Measurements from ENCODE around the gene IZUMO4. TPM values are rescaled to one million over a fixed set of nuclear protein-coding genes. Genes with fewer than 3 reads are reported as not detected.

Gene IZUMO4
- total RNA-seq, 1 experiment from 2014 or later, result 2.5 TPM

DNA sequence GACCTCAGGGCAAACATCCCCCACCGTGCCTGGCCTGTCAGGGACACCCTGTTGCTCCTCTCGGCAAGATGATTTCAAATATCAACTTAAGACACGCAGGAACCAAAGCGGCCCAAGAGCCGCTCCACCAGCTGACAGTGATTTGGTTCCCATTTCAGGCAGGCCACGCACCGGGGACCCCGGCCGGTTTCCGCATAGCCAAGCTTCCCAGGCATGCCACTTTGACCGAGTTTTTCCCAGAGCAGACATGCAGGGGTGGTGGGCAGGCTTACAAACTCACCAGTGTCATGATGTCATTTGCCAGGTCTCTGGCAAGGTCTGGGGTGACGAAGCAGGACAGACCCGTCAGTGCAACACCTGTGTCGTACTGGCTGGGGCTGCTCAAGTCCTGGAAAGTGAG is 35.5 kb downstream of the IZUMO4 start:
- no TSS peak for BruUV-seq (replicated peaks)
- Histone ChIP-seq H3K4me3 (ENCODE audit: low read depth, low read length, poor library complexity, severe bottlenecking) (no peak overlapping the region), H3K27ac (ENCODE audit: low read depth, low read length, poor library complexity, severe bottlenecking) (no peak overlapping the region), H3K4me1 (ENCODE audit: insufficient read depth, low read length, poor library complexity, severe bottlenecking) (peaks cover 14% of the 10 kb centered on the region), H3K27me3 (replicated peaks; ENCODE audit: insufficient read depth, low read depth, low read length, poor library complexity) (no peaks in the 10 kb centered on the region), H3K36me3 (ENCODE audit: insufficient read depth, low read length, poor library complexity, severe bottlenecking) (peaks cover 48% of the 10 kb centered on the region), H3K9me3 (ENCODE audit: low read depth, low read length, poor library complexity, severe bottlenecking) (no peaks in the 10 kb centered on the region)
- TF ChIP-seq CTCF (conservative IDR thresholded peaks at IDR 0.05; ENCODE audit: low read depth, low read length), result no peak
- intact Hi-C loops (cut with micrococcal nuclease; ENCODE audit: unreplicated experiment), result no loop called here
- no peak for DNase-seq (ENCODE audit: low spot score)
- ChIA-PET POLR2A (ENCODE audit: low non-redundant PET) (no interaction called here), CTCF (no interaction called here)

- no peaks in the 10 kb centered on the region for H3K27me3 ChIP-seq (replicated peaks; ENCODE audit: insufficient read depth, low read depth, low read length, poor library complexity)
- no peak for TF ChIP-seq CTCF (conservative IDR thresholded peaks at IDR 0.05; ENCODE audit: low read depth, low read length)
- no peak for TF ChIP-seq EZH2 (IDR thresholded peaks at IDR 0.05; ENCODE audit: borderline replicate concordance, low read depth, low read length, poor library complexity, severe bottlenecking)
- ChIA-PET CTCF (no interaction called here), POLR2A (ENCODE audit: low non-redundant PET) (no interaction called here)
- no peak for DNase-seq (ENCODE audit: low spot score)
- no peak overlapping the region for H3K27ac ChIP-seq (ENCODE audit: low read depth, low read length, poor library complexity, severe bottlenecking)
- H3K4me3 ChIP-seq (ENCODE audit: low read depth, low read length, poor library complexity, severe bottlenecking), result no peak overlapping the region
- peaks cover 43% of the 10 kb centered on the region for H3K36me3 ChIP-seq (ENCODE audit: insufficient read depth, low read length, poor library complexity, severe bottlenecking)
- no TSS peak for BruUV-seq (replicated peaks)
- H3K4me1 ChIP-seq (ENCODE audit: insufficient read depth, low read length, poor library complexity, severe bottlenecking), result peaks cover 13% of the 10 kb centered on the region
- no peaks in the 10 kb centered on the region for H3K9me3 ChIP-seq (ENCODE audit: low read depth, low read length, poor library complexity, severe bottlenecking)
- intact Hi-C loops (cut with micrococcal nuclease; ENCODE audit: unreplicated experiment), result no loop called here
Measured at GRCh38 chr19:2132731-2133490, 36.2 kb downstream of the IZUMO4 start.

DNA sequence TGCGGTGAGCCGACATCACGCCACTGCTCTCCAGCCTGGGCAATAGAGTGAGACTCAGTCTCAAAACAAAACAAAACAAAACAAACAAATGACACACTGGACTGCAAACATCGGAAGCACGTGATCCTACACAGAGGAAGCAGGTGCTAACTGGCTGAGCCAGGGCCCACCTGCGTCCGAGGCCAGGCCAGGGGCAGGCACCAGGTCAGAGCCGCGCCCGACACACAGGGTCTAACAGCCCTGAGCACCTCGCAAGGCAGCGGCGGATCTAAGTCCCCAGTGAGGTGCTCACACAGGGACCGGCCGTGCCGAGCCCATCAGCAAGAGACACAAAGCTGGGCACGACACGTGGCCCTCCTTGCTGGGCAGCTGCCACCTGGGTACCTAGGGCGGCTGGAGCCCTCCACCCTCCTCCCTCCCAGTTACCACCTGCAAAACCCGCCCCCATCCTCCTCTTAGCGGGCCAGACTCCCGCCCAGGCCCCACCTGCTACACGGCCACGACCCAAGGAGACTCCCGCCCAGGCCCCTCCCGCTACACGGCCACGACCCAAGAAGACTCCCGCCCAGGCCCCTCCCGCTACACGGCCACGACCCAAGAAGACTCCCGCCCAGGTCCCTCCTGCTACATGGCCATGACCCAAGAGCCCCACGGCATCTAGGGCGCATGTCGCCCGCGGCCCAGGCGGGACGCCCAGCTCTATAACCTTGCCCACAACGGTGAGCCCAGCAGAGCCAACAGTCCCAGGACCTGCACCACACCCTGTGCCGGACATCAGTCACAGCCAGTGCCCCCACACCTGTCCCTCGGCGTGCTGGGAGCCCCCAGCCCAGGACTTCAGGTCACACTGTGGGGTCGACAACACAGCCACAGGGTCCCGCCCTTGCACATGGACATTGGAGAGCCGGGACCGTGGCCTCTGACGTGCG is 39.0 kb downstream of the IZUMO4 start:
- DNase-seq (ENCODE audit: low spot score), result no peak
- ChIA-PET POLR2A (ENCODE audit: low non-redundant PET) (no interaction called here), CTCF (no interaction called here)
- H3K4me1 ChIP-seq (ENCODE audit: insufficient read depth, low read length, poor library complexity, severe bottlenecking), result no peaks in the 10 kb centered on the region
- H3K27ac ChIP-seq (ENCODE audit: low read depth, low read length, poor library complexity, severe bottlenecking), result no peak overlapping the region
- H3K9me3 ChIP-seq (ENCODE audit: low read depth, low read length, poor library complexity, severe bottlenecking), result no peaks in the 10 kb centered on the region
- TF ChIP-seq CTCF (conservative IDR thresholded peaks at IDR 0.05; ENCODE audit: low read depth, low read length), result no peak
- no peak for TF ChIP-seq EZH2 (IDR thresholded peaks at IDR 0.05; ENCODE audit: borderline replicate concordance, low read depth, low read length, poor library complexity, severe bottlenecking)
- H3K27me3 ChIP-seq (replicated peaks; ENCODE audit: insufficient read depth, low read depth, low read length, poor library complexity), result no peaks in the 10 kb centered on the region
- no TSS peak for BruUV-seq (replicated peaks)
- peaks cover 32% of the 10 kb centered on the region for H3K36me3 ChIP-seq (ENCODE audit: insufficient read depth, low read length, poor library complexity, severe bottlenecking)
- intact Hi-C loops (cut with micrococcal nuclease; ENCODE audit: unreplicated experiment), result no loop called here
- H3K4me3 ChIP-seq (ENCODE audit: low read depth, low read length, poor library complexity, severe bottlenecking), result no peak overlapping the region
